ENCODE measurements around the gene LRP10. TPM values are rescaled to one million over a fixed set of nuclear protein-coding genes. Genes with fewer than 3 reads are reported as not detected.

Gene LRP10
- total RNA-seq, 2 donors from 2014 or later = 204 to 222 TPM

- intact Hi-C loops (cut with DNase I) = no loop called here
- no peak overlapping the region for H3K4me3 ChIP-seq
- peak overlapping the region in 1 of 2 donors; percentile 26 for H3K9ac ChIP-seq (ENCODE audit: low read depth in 2 of 2, low read length in 2 of 2)
- H3K27me3 ChIP-seq = no peaks in the 10 kb centered on the region
- no peak for DNase-seq
- H3K27ac ChIP-seq = peak overlapping the region; percentile 80
- no peaks in the 10 kb centered on the region for H3K9me3 ChIP-seq
- H3K36me3 ChIP-seq = peaks cover 18% of the 10 kb centered on the region
- TF ChIP-seq CTCF (IDR thresholded peaks at IDR 0.05) = no peak
- peaks cover 4% of the 10 kb centered on the region for H3K4me1 ChIP-seq
Observed at GRCh38 chr14:22845821-22846625, 25.5 kb upstream of the LRP10 start.

GRCh38 chr14:22846811-22847307, 24.7 kb upstream of the LRP10 start:
- TF ChIP-seq CTCF (IDR thresholded peaks at IDR 0.05) = no peak
- Histone ChIP-seq H3K9me3 (no peaks in the 10 kb centered on the region), H3K9ac (ENCODE audit: low read depth in 2 of 2, low read length in 2 of 2) (peak overlapping the region; percentile 8 to 26), H3K36me3 (peaks cover 11% of the 10 kb centered on the region), H3K4me3 (no peak overlapping the region), H3K4me1 (peaks cover 8% of the 10 kb centered on the region), H3K27me3 (no peaks in the 10 kb centered on the region), H3K27ac (peak overlapping the region; percentile 80)
- DNase-seq = no peak
- intact Hi-C loops (cut with DNase I) = no loop called here

- H3K4me1 ChIP-seq = peaks cover 8% of the 10 kb centered on the region
- H3K4me3 ChIP-seq = no peak overlapping the region
- H3K27ac ChIP-seq = peak overlapping the region; percentile 80
- H3K9me3 ChIP-seq = no peaks in the 10 kb centered on the region
- DNase-seq = no peak
- no peak for TF ChIP-seq CTCF (IDR thresholded peaks at IDR 0.05)
- H3K27me3 ChIP-seq = no peaks in the 10 kb centered on the region
- peak overlapping the region; percentile 50 to 67 for H3K9ac ChIP-seq (ENCODE audit: low read depth in 2 of 2, low read length in 2 of 2)
- intact Hi-C loops (cut with DNase I) = no loop called here
- H3K36me3 ChIP-seq = peaks cover 2% of the 10 kb centered on the region
Observed at GRCh38 chr14:22847661-22848341, 23.7 kb upstream of the LRP10 start.

- intact Hi-C loops (cut with DNase I) = no loop called here
- no peaks in the 10 kb centered on the region for H3K36me3 ChIP-seq
- H3K9ac ChIP-seq (ENCODE audit: low read depth in 2 of 2, low read length in 2 of 2) = peak overlapping the region; percentile 46 to 50
- H3K27me3 ChIP-seq = no peaks in the 10 kb centered on the region
- no peak for TF ChIP-seq CTCF (IDR thresholded peaks at IDR 0.05)
- no peak overlapping the region for H3K4me3 ChIP-seq
- peak; percentile 46 for DNase-seq
- H3K4me1 ChIP-seq = peaks cover 8% of the 10 kb centered on the region
- H3K9me3 ChIP-seq = no peaks in the 10 kb centered on the region
- peak overlapping the region; percentile 80 for H3K27ac ChIP-seq
Observed at GRCh38 chr14:22848351-22849164, 23.0 kb upstream of the LRP10 start.

- no peak overlapping the region for H3K4me3 ChIP-seq
- TF ChIP-seq CTCF (IDR thresholded peaks at IDR 0.05) = no peak
- intact Hi-C loops (cut with DNase I) = no loop called here
Observed at GRCh38 chr14:22849212-22849819, 22.2 kb upstream of the LRP10 start.

More at GRCh38 chr14:22849212-22849819, 22.2 kb upstream of the LRP10 start:
- no peaks in the 10 kb centered on the region for H3K36me3 ChIP-seq
- H3K9me3 ChIP-seq = no peaks in the 10 kb centered on the region
- H3K4me1 ChIP-seq = peaks cover 8% of the 10 kb centered on the region
- peak; percentile 51 for DNase-seq
- peak overlapping the region; percentile 3 to 40 for H3K9ac ChIP-seq (ENCODE audit: low read depth in 2 of 2, low read length in 2 of 2)
- H3K27me3 ChIP-seq = no peaks in the 10 kb centered on the region
- H3K27ac ChIP-seq = peak overlapping the region; percentile 80
